MG63 (cell line): ENCODE data around the gene CDH15. TPM values are rescaled to one million over a fixed set of nuclear protein-coding genes. Genes with fewer than 3 reads are reported as not detected.

ENCODE experiments used
- total RNA-seq: library from RNA; depleted of rRNA; stranded (reverse); fragments of >200 nt; shearing (Covaris generic); gene quantifications from 2 replicates; pipeline ENCODE4 v1.2.3, GENCODE V29; 2014; ENCODE audit warnings: low replicate concordance; rRNA removed

CDH15 gene
- total RNA-seq, 1 experiment from 2014 or later, result 4.4 TPM

Other genes with a start within 250 kb of the CDH15 start
- gene CBFA2T3, start 194.5 kb upstream of the CDH15 start, total RNA-seq, result not detected in 2 replicates
- 11.0 and 21.8 TPM in 2 replicates for gene ACSF3, start 77.9 kb upstream of the CDH15 start, total RNA-seq
- gene SLC22A31, start 28.8 kb downstream of the CDH15 start, total RNA-seq, result 0.39 and 0.72 TPM in 2 replicates
- gene ZNF778, start 46.0 kb downstream of the CDH15 start, total RNA-seq, result 1.8 and 5.1 TPM in 2 replicates